Tibial nerve (tissue), 4 donors: ENCODE data around the gene EIF1AD. TPM values are rescaled to one million over a fixed set of nuclear protein-coding genes. Genes with fewer than 3 reads are reported as not detected.
A peak's percentile ranks its signal among the peaks of the same experiment; 100 is the strongest.

ENCODE experiments used
- DNase-seq, 2 donors: peaks; one replicate each; pipeline ENCODE4 v3.0.0-alpha.2; 2019; ENCODE audit warnings: low spot score in 2 of 2
- H3K27ac ChIP-seq, 4 donors: fragments of 200-600 bp; sonication (generic) in 3 of 4; one replicate each; pipeline ENCODE4 v1.5.1; 2017 to 2019; ENCODE audit warnings: mild to moderate bottlenecking in 1 of 4
- H3K27me3 ChIP-seq, 2 donors: fragments of 200-600 bp; sonication (generic) in 1 of 2; one replicate each; pipeline versions ENCODE4 v1.5.1 to v1.6.0; 2017 to 2019
- H3K36me3 ChIP-seq, 3 donors: fragments of 200-600 bp; sonication (generic); one replicate each; pipeline ENCODE4 v1.5.1; 2018 to 2019
- H3K4me1 ChIP-seq, 4 donors: fragments of 200-600 bp; sonication (generic) in 3 of 4; one replicate each; pipeline ENCODE4 v1.5.1; 2017 to 2019
- H3K4me3 ChIP-seq, 4 donors: fragments of 200-600 bp; sonication (generic) in 3 of 4; one replicate each; pipeline ENCODE4 v1.5.1; 2017 to 2019; ENCODE audit warnings: mild to moderate bottlenecking in 1 of 4, moderate library complexity in 1 of 4
- H3K9me3 ChIP-seq, 4 donors: fragments of 200-600 bp; sonication (generic) in 3 of 4; one replicate each; pipeline ENCODE4 v1.5.1; 2017 to 2019
- CTCF ChIP-seq, 5 experiments: fragments of 200-600 bp in 3 of 5; fragments of 450-650 bp in 2 of 5; sonication (generic) in 3 of 5; IDR thresholded peaks; one replicate each; pipeline ENCODE4 v1.5.1; 2016 to 2019; ENCODE audit warnings: antibody characterized with exemption in 5 of 5, mild to moderate bottlenecking in 3 of 5, moderate library complexity in 2 of 5
- EP300 ChIP-seq, 2 donors: sonication (generic); formaldehyde crosslinking; IDR thresholded peaks; one replicate each; pipeline ENCODE4 v1.6.1; 2017; ENCODE audit warnings: antibody characterized with exemption in 2 of 2, mild to moderate bottlenecking in 1 of 2
- POLR2A ChIP-seq, 2 donors: fragments of 450-650 bp; IDR thresholded peaks; one replicate each; pipeline ENCODE4 v1.6.1; 2017; ENCODE audit warnings: antibody characterized with exemption in 2 of 2, mild to moderate bottlenecking in 2 of 2, moderate library complexity in 2 of 2
- WGBS, 2 donors: methylation state at CpG; one replicate each; pipeline ENCODE4 v1.1.5; 2018; 5-methylcytosine and 5-hydroxymethylcytosine counted together
- total RNA-seq, 4 donors: library from RNA; depleted of rRNA; stranded (reverse); fragments of >200 nt; gene quantifications; one replicate each; pipeline ENCODE4 v1.1.0, GENCODE V29; 2016

Gene EIF1AD
- total RNA-seq, 4 donors from 2014 or later = 27.0 to 40.6 (median 29.5) TPM

- Histone ChIP-seq H3K9me3 (no peaks in the 10 kb centered on the region), H3K4me3 (peak overlapping the region; percentile 91 to 100 (median 96)), H3K27me3 (no peaks in the 10 kb centered on the region), H3K36me3 (peaks cover 0 to 22% (median 11%) of the 10 kb centered on the region in 3 donors), H3K4me1 (peaks cover 0 to 34% (median 21%) of the 10 kb centered on the region in 4 donors), H3K27ac (peak overlapping the region; percentile 76 to 96 (median 90))
- DNase-seq = no peak
- WGBS, 2 donors = 47 to 54% methylated on average over 16 of the region's 16 CpGs
- TF ChIP-seq CTCF (IDR thresholded peaks at IDR 0.05) (no peak), EP300 (IDR thresholded peaks at IDR 0.05) (no peak), POLR2A (IDR thresholded peaks at IDR 0.05) (no peak)
Measured at GRCh38 chr11:65960824-65961266, 41.1 kb downstream of the EIF1AD start.

GRCh38 chr11:65958774-65959420, 43.1 kb downstream of the EIF1AD start:
- Histone ChIP-seq H3K27me3 (peaks cover 0 to 12% of the 10 kb centered on the region in 2 donors), H3K36me3 (peaks cover 0 to 3% (median 0%) of the 10 kb centered on the region in 3 donors), H3K4me1 (peaks cover 0 to 23% (median 20%) of the 10 kb centered on the region in 4 donors), H3K27ac (no peak overlapping the region), H3K4me3 (no peak overlapping the region), H3K9me3 (no peaks in the 10 kb centered on the region)
- no peak for TF ChIP-seq CTCF (IDR thresholded peaks at IDR 0.05)
- no peak for TF ChIP-seq EP300 (IDR thresholded peaks at IDR 0.05)
- TF ChIP-seq POLR2A (IDR thresholded peaks at IDR 0.05) = no peak
- DNase-seq = no peak
- 60 to 68% methylated on average over 9 to 13 of the region's 17 CpGs for WGBS, 2 donors

- no peak for DNase-seq
- no peak overlapping the region for H3K4me3 ChIP-seq
- H3K27me3 ChIP-seq = peaks cover 0 to 12% of the 10 kb centered on the region in 2 donors
- H3K36me3 ChIP-seq = no peaks in the 10 kb centered on the region
- H3K27ac ChIP-seq = no peak overlapping the region
- TF ChIP-seq EP300 (IDR thresholded peaks at IDR 0.05) = no peak
- TF ChIP-seq POLR2A (IDR thresholded peaks at IDR 0.05) = no peak
- TF ChIP-seq CTCF (IDR thresholded peaks at IDR 0.05) = no peak
- 64 to 73% methylated on average over 4 of the region's 4 CpGs for WGBS, 2 donors
- no peaks in the 10 kb centered on the region for H3K9me3 ChIP-seq
- peaks cover 0 to 17% (median 13%) of the 10 kb centered on the region in 4 donors for H3K4me1 ChIP-seq
Measured at GRCh38 chr11:65958291-65958690, 43.7 kb downstream of the EIF1AD start.

- Histone ChIP-seq H3K36me3 (no peaks in the 10 kb centered on the region), H3K27ac (no peak overlapping the region), H3K27me3 (peaks cover 0 to 12% of the 10 kb centered on the region in 2 donors), H3K9me3 (no peaks in the 10 kb centered on the region), H3K4me3 (no peak overlapping the region), H3K4me1 (no peaks in the 10 kb centered on the region)
- no peak for TF ChIP-seq POLR2A (IDR thresholded peaks at IDR 0.05)
- no peak for TF ChIP-seq CTCF (IDR thresholded peaks at IDR 0.05)
- TF ChIP-seq EP300 (IDR thresholded peaks at IDR 0.05) = no peak
- no peak for DNase-seq
- WGBS, 2 donors = 72 to 74% methylated on average over 8 of the region's 8 CpGs
Measured at GRCh38 chr11:65954771-65955170, 47.2 kb downstream of the EIF1AD start.

- Histone ChIP-seq H3K4me1 (no peaks in the 10 kb centered on the region), H3K27me3 (peaks cover 0 to 12% of the 10 kb centered on the region in 2 donors), H3K4me3 (no peak overlapping the region), H3K36me3 (no peaks in the 10 kb centered on the region), H3K9me3 (no peaks in the 10 kb centered on the region), H3K27ac (no peak overlapping the region)
- TF ChIP-seq EP300 (IDR thresholded peaks at IDR 0.05) = no peak
- TF ChIP-seq POLR2A (IDR thresholded peaks at IDR 0.05) = no peak
- no peak for TF ChIP-seq CTCF (IDR thresholded peaks at IDR 0.05)
- no peak for DNase-seq
- 87 to 88% methylated on average over 13 to 14 of the region's 20 CpGs for WGBS, 2 donors
Measured at GRCh38 chr11:65953471-65953870, 48.5 kb downstream of the EIF1AD start.
